HFF-Myc (cell line): ENCODE results near the gene SLTM.
A peak's percentile ranks its signal among the peaks of the same experiment; 100 is the strongest.
"Not testable (repeated sequence)": the region's sequence is repeated elsewhere in the genome, so short reads cannot be mapped to it uniquely, and the experiment has no call there.

ENCODE experiments used
- DNase-seq: peaks from one replicate; pipeline ENCODE4 v3.0.0-alpha.2; 2011; ENCODE audit warnings: low read depth; ENCODE audit errors: extremely low read depth
- H3K4me3 ChIP-seq: replicated peaks from 2 replicates; pipeline ENCODE4 v1.5.1; 2011; ENCODE audit warnings: low read depth, mild to moderate bottlenecking, control low read depth, low read length
- CTCF ChIP-seq: IDR thresholded peaks from 2 replicates; pipeline ENCODE4 v1.5.1; 2012; ENCODE audit warnings: mild to moderate bottlenecking, low read depth, low read length, control low read depth; ENCODE audit errors: missing control alignments

The SLTM gene

GRCh38 chr15:58951388-58952007 lies 18.0 kb upstream of the SLTM start:
- DNase-seq: peak; percentile 16
- no peak for TF ChIP-seq CTCF
- no peak overlapping the region for H3K4me3 ChIP-seq

- DNase-seq: no peak
- no peak for TF ChIP-seq CTCF
- H3K4me3 ChIP-seq: no peak overlapping the region
Measured at GRCh38 chr15:58947179-58947578, 13.7 kb upstream of the SLTM start.

- not testable (repeated sequence) for H3K4me3 ChIP-seq, DNase-seq
Measured at GRCh38 chr15:58934974-58935373, 1.5 kb upstream of the SLTM start.

GRCh38 chr15:58934521-58934920 lies 1.0 kb upstream of the SLTM start:
- peak overlapping the region; percentile 64; the same call in 1 of the 2 replicates for H3K4me3 ChIP-seq
- TF ChIP-seq CTCF: no peak
- no peak for DNase-seq

- no peak for TF ChIP-seq CTCF
- peak overlapping the region; percentile 64 for H3K4me3 ChIP-seq
- DNase-seq: no peak
Measured at GRCh38 chr15:58934114-58934447, 602 bp upstream of the SLTM start.

GRCh38 chr15:58932710-58933280 lies 684 bp downstream of the SLTM start:
- peak overlapping the region; percentile 64 for H3K4me3 ChIP-seq
- no peak for DNase-seq
- TF ChIP-seq CTCF: no peak

GRCh38 chr15:58931987-58932588 lies 1.4 kb downstream of the SLTM start:
- no peak for DNase-seq
- H3K4me3 ChIP-seq: peak overlapping the region; percentile 64
- no peak for TF ChIP-seq CTCF
